Neural progenitor cell (in vitro differentiated cells): ENCODE results near the gene AURKA. TPM values are rescaled to one million over a fixed set of nuclear protein-coding genes. Genes with fewer than 3 reads are reported as not detected.

Source experiments
- DNase-seq: peaks from one replicate; pipeline ENCODE4 v3.0.0-alpha.2; 2016; ENCODE audit warnings: low spot score
- H2AFZ ChIP-seq: fragments of 200-600 bp; sonication (generic); replicated peaks from 2 replicates; pipeline ENCODE4 v1.6.1; 2016; ENCODE audit warnings: antibody characterized with exemption
- H3F3A ChIP-seq: fragments of 200-600 bp; sonication (generic); 2 replicates; pipeline ENCODE4 v1.6.1; 2016; ENCODE audit warnings: antibody characterized with exemption, low read depth
- H3K27ac ChIP-seq: fragments of 200-600 bp; sonication (generic); 2 replicates; pipeline ENCODE4 v1.5.1; 2016; ENCODE audit warnings: mild to moderate bottlenecking
- H3K27me3 ChIP-seq: fragments of 200-600 bp; sonication (generic); 2 replicates; pipeline ENCODE4 v1.6.1; 2016; ENCODE audit warnings: mild to moderate bottlenecking, moderate library complexity
- H3K36me3 ChIP-seq: fragments of 200-600 bp; sonication (generic); 2 replicates; pipeline ENCODE4 v1.5.1; 2016
- H3K4me1 ChIP-seq: fragments of 200-600 bp; sonication (generic); 2 replicates; pipeline ENCODE4 v1.6.1; 2016; ENCODE audit warnings: mixed run types
- H3K4me2 ChIP-seq: fragments of 200-600 bp; sonication (generic); 2 replicates; pipeline ENCODE4 v1.6.1; 2016
- H3K4me3 ChIP-seq: fragments of 200-600 bp; sonication (generic); 2 replicates; pipeline ENCODE4 v1.5.1; 2016
- H3K79me2 ChIP-seq: fragments of 200-600 bp; sonication (generic); 2 replicates; pipeline ENCODE4 v1.6.1; 2016; ENCODE audit warnings: low read depth
- H3K9ac ChIP-seq: fragments of 200-600 bp; sonication (generic); 2 replicates; pipeline ENCODE4 v1.6.1; 2016
- H3K9me3 ChIP-seq: fragments of 200-600 bp; sonication (generic); 2 replicates; pipeline ENCODE4 v1.5.1; 2016; ENCODE audit warnings: low read depth
- H4K20me1 ChIP-seq: fragments of 200-600 bp; sonication (generic); 2 replicates; pipeline ENCODE4 v1.6.1; 2016; ENCODE audit warnings: low read depth
- H3K27ac Mint-ChIP-seq: 3 replicates; pipeline ENCODE4 v1.8.0; 2021; ENCODE audit warnings: mixed read lengths
- H3K27me3 Mint-ChIP-seq: 2 replicates; pipeline ENCODE4 v1.8.0; 2022; ENCODE audit warnings: low read depth, mild to moderate bottlenecking, inconsistent platforms, moderate library complexity, mixed read lengths; ENCODE audit not compliant: insufficient read depth
- H3K36me3 Mint-ChIP-seq: 3 replicates; pipeline ENCODE4 v1.8.0; 2021; ENCODE audit warnings: mixed read lengths
- H3K4me1 Mint-ChIP-seq: 3 replicates; pipeline ENCODE4 v1.8.0; 2021; ENCODE audit warnings: mixed read lengths
- H3K4me3 Mint-ChIP-seq: 3 replicates; pipeline ENCODE4 v1.8.0; 2021; ENCODE audit warnings: mild to moderate bottlenecking, moderate library complexity, mixed read lengths
- H3K9me3 Mint-ChIP-seq: 3 replicates; pipeline ENCODE4 v1.8.0; 2020; ENCODE audit warnings: mixed read lengths
- CTCF ChIP-seq: fragments of 200-600 bp; sonication (generic); IDR thresholded peaks from 2 replicates; pipeline ENCODE4 v1.5.1; 2017; ENCODE audit warnings: antibody characterized with exemption, mild to moderate bottlenecking
- EZH2 ChIP-seq: fragments of 200-600 bp; sonication (generic); IDR thresholded peaks from 2 replicates; pipeline ENCODE4 v1.6.1; 2017; ENCODE audit warnings: antibody characterized with exemption, mild to moderate bottlenecking, moderate library complexity
- EZH2phosphoT487 ChIP-seq: fragments of 200-600 bp; sonication (generic); IDR thresholded peaks from 2 replicates; pipeline ENCODE4 v1.6.1; 2017; ENCODE audit warnings: antibody characterized with exemption
- total RNA-seq: library from RNA; depleted of rRNA; stranded (reverse); fragments of >200 nt; gene quantifications from 2 replicates; pipeline ENCODE4 v1.2.3, GENCODE V29; 2015; ENCODE audit warnings: low replicate concordance

Gene AURKA
- total RNA-seq, 1 donor from 2014 or later = 186 TPM

- H3K36me3 ChIP-seq = no peaks in the 10 kb centered on the region
- H3K4me3 ChIP-seq = no peak overlapping the region
- no peak overlapping the region for H3K9ac ChIP-seq
- Mint-ChIP-seq H3K9me3 (no peaks in the 10 kb centered on the region), H3K4me1 (peaks cover 21% of the 10 kb centered on the region), H3K27ac (no peak overlapping the region), H3K27me3 (no peaks in the 10 kb centered on the region), H3K4me3 (no peak overlapping the region), H3K36me3 (no peaks in the 10 kb centered on the region)
- no peaks in the 10 kb centered on the region for H3K4me1 ChIP-seq
- TF ChIP-seq EZH2 = no peak
- no peak overlapping the region for H2AFZ ChIP-seq
- H3K9me3 ChIP-seq = no peaks in the 10 kb centered on the region
- H3K4me2 ChIP-seq = no peak overlapping the region
- no peaks in the 10 kb centered on the region for H3K79me2 ChIP-seq
- H3K27ac ChIP-seq = no peak overlapping the region
- H3F3A ChIP-seq = no peaks in the 10 kb centered on the region
- no peak for DNase-seq
- peaks cover 37% of the 10 kb centered on the region for H3K27me3 ChIP-seq
- no peaks in the 10 kb centered on the region for H4K20me1 ChIP-seq
These were observed 36.4 kb upstream of the AURKA start for GRCh38 chr20:56428410-56428809.

GRCh38 chr20:56427797-56428196 lies 35.8 kb upstream of the AURKA start:
- Mint-ChIP-seq H3K4me1 (peaks cover 21% of the 10 kb centered on the region), H3K27ac (no peak overlapping the region), H3K4me3 (no peak overlapping the region), H3K9me3 (no peaks in the 10 kb centered on the region), H3K27me3 (no peaks in the 10 kb centered on the region), H3K36me3 (no peaks in the 10 kb centered on the region)
- no peak for DNase-seq
- Histone ChIP-seq H2AFZ (no peak overlapping the region), H3K27me3 (peaks cover 42% of the 10 kb centered on the region), H3K36me3 (no peaks in the 10 kb centered on the region), H3K79me2 (no peaks in the 10 kb centered on the region), H3K27ac (no peak overlapping the region), H3K4me1 (no peaks in the 10 kb centered on the region), H3K4me3 (no peak overlapping the region), H3F3A (no peaks in the 10 kb centered on the region), H3K4me2 (no peak overlapping the region), H3K9me3 (no peaks in the 10 kb centered on the region), H3K9ac (no peak overlapping the region), H4K20me1 (no peaks in the 10 kb centered on the region)
- TF ChIP-seq EZH2 = no peak
- no peak for TF ChIP-seq CTCF
- TF ChIP-seq EZH2phosphoT487 = no peak

DNA sequence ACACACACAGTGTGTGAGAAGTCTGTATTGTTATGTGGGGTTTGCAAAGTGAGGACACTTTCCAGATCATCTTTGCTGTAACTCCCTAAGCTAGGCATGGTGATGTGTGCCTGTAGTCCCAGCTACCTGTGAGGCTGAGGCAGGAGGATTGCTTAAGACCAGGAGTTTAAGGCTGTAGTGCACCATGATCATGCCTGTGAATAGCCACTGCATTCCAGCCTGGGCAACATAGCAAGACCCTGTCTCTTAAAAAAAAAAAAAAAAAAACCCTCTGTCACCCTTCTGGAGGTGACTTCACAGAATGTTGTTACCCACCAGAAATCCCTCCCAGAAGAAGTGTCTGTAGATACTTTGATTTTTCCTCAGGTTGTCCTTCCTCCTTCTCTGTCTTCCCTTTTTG lies 34.9 kb upstream of the AURKA start:
- H4K20me1 ChIP-seq = no peaks in the 10 kb centered on the region
- H3F3A ChIP-seq = no peaks in the 10 kb centered on the region
- H3K36me3 ChIP-seq = no peaks in the 10 kb centered on the region
- H3K4me2 ChIP-seq = no peak overlapping the region
- peaks cover 50% of the 10 kb centered on the region for H3K27me3 ChIP-seq
- H3K4me3 ChIP-seq = no peak overlapping the region
- no peak for TF ChIP-seq CTCF
- no peaks in the 10 kb centered on the region for H3K4me1 ChIP-seq
- H3K36me3 Mint-ChIP-seq = no peaks in the 10 kb centered on the region
- no peaks in the 10 kb centered on the region for H3K79me2 ChIP-seq
- no peaks in the 10 kb centered on the region for H3K9me3 ChIP-seq
- peaks cover 30% of the 10 kb centered on the region for H3K4me1 Mint-ChIP-seq
- H3K27me3 Mint-ChIP-seq = no peaks in the 10 kb centered on the region
- no peak overlapping the region for H2AFZ ChIP-seq
- H3K9ac ChIP-seq = no peak overlapping the region
- DNase-seq = no peak
- no peak overlapping the region for H3K27ac ChIP-seq
- H3K9me3 Mint-ChIP-seq = no peaks in the 10 kb centered on the region
- no peak overlapping the region for H3K4me3 Mint-ChIP-seq
- no peak overlapping the region for H3K27ac Mint-ChIP-seq

GRCh38 chr20:56426026-56426425 lies 34.0 kb upstream of the AURKA start:
- Histone ChIP-seq H3K79me2 (no peaks in the 10 kb centered on the region), H3K9me3 (no peaks in the 10 kb centered on the region), H3K27me3 (peaks cover 50% of the 10 kb centered on the region), H4K20me1 (no peaks in the 10 kb centered on the region), H2AFZ (no peak overlapping the region), H3F3A (no peaks in the 10 kb centered on the region), H3K36me3 (no peaks in the 10 kb centered on the region), H3K4me1 (no peaks in the 10 kb centered on the region), H3K4me2 (no peak overlapping the region), H3K4me3 (no peak overlapping the region), H3K27ac (no peak overlapping the region), H3K9ac (no peak overlapping the region)
- Mint-ChIP-seq H3K9me3 (no peaks in the 10 kb centered on the region), H3K36me3 (no peaks in the 10 kb centered on the region), H3K27me3 (no peaks in the 10 kb centered on the region), H3K27ac (no peak overlapping the region), H3K4me3 (no peak overlapping the region), H3K4me1 (peaks cover 33% of the 10 kb centered on the region)
- DNase-seq = no peak
- TF ChIP-seq CTCF (no peak), EZH2 (no peak), EZH2phosphoT487 (no peak)
